Endothelial cell (in vitro differentiated cells): ENCODE results near the gene GIPC2. TPM values are rescaled to one million over a fixed set of nuclear protein-coding genes. Genes with fewer than 3 reads are reported as not detected.

Source experiments
- DNase-seq: peaks from one replicate; pipeline ENCODE4 v3.0.0; 2021; ENCODE audit warnings: low spot score
- H3K27ac Mint-ChIP-seq: one replicate; pipeline ENCODE4 v1.8.0; 2021; ENCODE audit warnings: mixed read lengths, inconsistent platforms; ENCODE audit not compliant: unreplicated experiment
- H3K27me3 Mint-ChIP-seq: one replicate; pipeline ENCODE4 v1.8.0; 2021; ENCODE audit warnings: mild to moderate bottlenecking, moderate library complexity, mixed read lengths, inconsistent platforms; ENCODE audit not compliant: unreplicated experiment
- H3K36me3 Mint-ChIP-seq: one replicate; pipeline ENCODE4 v1.8.0; 2021; ENCODE audit warnings: mild to moderate bottlenecking, low read depth, mixed read lengths, inconsistent platforms; ENCODE audit not compliant: unreplicated experiment
- H3K4me1 Mint-ChIP-seq: one replicate; pipeline ENCODE4 v1.8.0; 2021; ENCODE audit warnings: mild to moderate bottlenecking, mixed read lengths, inconsistent platforms; ENCODE audit not compliant: unreplicated experiment
- H3K4me3 Mint-ChIP-seq: one replicate; pipeline ENCODE4 v1.8.0; 2021; ENCODE audit warnings: mild to moderate bottlenecking, mixed read lengths, inconsistent platforms; ENCODE audit not compliant: unreplicated experiment
- H3K9me3 Mint-ChIP-seq: one replicate; pipeline ENCODE4 v1.8.0; 2021; ENCODE audit warnings: mixed read lengths, inconsistent platforms; ENCODE audit not compliant: unreplicated experiment
- total RNA-seq: library from RNA; stranded (reverse); fragmentation: NEBNext Ultra II Directional; extraction: Animal tissue kit (Norgen Biotek cat#: 25700); gene quantifications from one replicate; pipeline ENCODE4 v1.2.1, GENCODE V29; 2021; ENCODE audit not compliant: unreplicated experiment
- TF ChIP-seq, protein P1 (sequence below): fragments of 200-600 bp; sonication (generic); IDR thresholded peaks from one replicate; pipeline ENCODE4 v1.5.0; 2021; ENCODE audit warnings: antibody characterized with exemption; ENCODE audit not compliant: unreplicated experiment

GIPC2 gene
- total RNA-seq, 1 donor from 2014 or later = 2.9 TPM

DNA sequence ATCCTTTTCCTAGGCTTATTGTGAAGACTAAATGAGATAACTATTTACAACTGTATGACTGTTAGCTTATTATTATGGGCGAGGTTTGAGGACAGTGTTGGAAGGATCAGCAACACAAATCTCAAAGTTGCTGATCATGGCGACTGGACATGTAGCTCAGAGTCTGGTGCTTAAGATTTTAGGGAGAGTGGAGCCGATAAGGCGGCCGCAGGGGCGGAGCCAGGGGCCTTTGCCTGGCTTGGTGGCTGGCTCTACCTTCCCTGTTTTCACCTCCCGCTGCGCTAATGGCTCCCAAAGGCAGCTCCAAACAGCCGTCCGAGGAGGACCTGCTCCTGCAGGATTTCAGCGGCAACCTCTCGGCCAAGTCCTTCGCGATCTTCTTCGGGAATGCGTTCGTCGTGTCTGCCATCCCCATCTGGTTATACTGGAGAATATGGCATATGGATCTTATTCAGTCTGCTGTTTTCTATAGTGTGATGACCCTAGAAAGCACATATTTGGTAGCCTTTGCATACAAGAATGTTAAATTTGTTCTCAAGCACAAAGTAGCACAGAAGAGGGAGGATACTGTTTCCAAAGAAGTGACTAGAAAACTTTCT is 45.5 kb downstream of the GIPC2 start:
- Mint-ChIP-seq H3K27me3 (peaks cover 2% of the 10 kb centered on the region), H3K4me3 (no peak overlapping the region), H3K4me1 (peaks cover 5% of the 10 kb centered on the region), H3K36me3 (no peaks in the 10 kb centered on the region), H3K27ac (no peak overlapping the region), H3K9me3 (no peaks in the 10 kb centered on the region)
- TF ChIP-seq, protein P1, sequence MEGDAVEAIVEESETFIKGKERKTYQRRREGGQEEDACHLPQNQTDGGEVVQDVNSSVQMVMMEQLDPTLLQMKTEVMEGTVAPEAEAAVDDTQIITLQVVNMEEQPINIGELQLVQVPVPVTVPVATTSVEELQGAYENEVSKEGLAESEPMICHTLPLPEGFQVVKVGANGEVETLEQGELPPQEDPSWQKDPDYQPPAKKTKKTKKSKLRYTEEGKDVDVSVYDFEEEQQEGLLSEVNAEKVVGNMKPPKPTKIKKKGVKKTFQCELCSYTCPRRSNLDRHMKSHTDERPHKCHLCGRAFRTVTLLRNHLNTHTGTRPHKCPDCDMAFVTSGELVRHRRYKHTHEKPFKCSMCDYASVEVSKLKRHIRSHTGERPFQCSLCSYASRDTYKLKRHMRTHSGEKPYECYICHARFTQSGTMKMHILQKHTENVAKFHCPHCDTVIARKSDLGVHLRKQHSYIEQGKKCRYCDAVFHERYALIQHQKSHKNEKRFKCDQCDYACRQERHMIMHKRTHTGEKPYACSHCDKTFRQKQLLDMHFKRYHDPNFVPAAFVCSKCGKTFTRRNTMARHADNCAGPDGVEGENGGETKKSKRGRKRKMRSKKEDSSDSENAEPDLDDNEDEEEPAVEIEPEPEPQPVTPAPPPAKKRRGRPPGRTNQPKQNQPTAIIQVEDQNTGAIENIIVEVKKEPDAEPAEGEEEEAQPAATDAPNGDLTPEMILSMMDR = no peak
- DNase-seq = no peak

DNA sequence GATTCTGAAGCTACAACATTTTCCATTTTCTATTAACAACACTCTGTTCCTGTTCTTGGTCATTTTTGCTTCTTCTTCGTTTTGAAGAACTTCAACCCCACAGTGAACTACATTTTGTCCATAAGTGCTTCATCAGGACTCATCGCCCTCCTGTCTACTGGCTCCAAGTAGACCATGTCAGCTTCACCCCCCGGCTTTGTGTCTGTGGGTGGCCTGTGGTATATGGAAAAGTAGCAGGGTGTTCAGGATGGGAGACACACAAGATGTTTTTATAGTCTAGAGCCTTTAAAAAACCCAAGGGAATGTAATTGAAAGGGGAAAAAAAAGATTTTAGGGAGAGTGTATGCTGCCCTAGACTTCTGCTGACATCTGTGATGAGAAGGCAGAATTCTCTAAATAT is 46.1 kb downstream of the GIPC2 start:
- TF ChIP-seq, protein P1 = no peak
- no peaks in the 10 kb centered on the region for H3K9me3 Mint-ChIP-seq
- peaks cover 2% of the 10 kb centered on the region for H3K27me3 Mint-ChIP-seq
- no peak overlapping the region for H3K4me3 Mint-ChIP-seq
- no peak for DNase-seq
- H3K36me3 Mint-ChIP-seq = no peaks in the 10 kb centered on the region
- H3K4me1 Mint-ChIP-seq = peaks cover 6% of the 10 kb centered on the region
- no peak overlapping the region for H3K27ac Mint-ChIP-seq

DNA sequence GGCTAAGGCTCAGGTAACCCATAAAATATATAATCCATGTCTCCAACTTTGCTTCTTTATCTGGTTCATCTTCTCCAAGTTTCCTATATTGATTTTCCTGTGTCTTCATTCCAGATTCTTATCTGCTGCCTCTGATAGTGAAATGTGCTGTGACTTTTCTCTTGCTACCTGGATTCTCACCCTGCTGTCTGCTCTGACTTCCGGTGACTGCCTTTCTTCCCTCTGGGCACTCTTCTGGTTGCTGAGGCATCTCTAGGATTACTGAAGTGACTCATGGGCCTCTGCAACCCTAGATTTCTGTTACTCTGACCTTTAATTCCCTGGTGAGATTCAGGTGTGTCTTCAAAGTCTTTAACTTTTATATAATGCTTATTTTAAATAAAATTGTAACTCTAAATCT is 46.9 kb downstream of the GIPC2 start:
- H3K4me3 Mint-ChIP-seq = no peak overlapping the region
- H3K27me3 Mint-ChIP-seq = peaks cover 2% of the 10 kb centered on the region
- H3K4me1 Mint-ChIP-seq = peaks cover 9% of the 10 kb centered on the region

DNA sequence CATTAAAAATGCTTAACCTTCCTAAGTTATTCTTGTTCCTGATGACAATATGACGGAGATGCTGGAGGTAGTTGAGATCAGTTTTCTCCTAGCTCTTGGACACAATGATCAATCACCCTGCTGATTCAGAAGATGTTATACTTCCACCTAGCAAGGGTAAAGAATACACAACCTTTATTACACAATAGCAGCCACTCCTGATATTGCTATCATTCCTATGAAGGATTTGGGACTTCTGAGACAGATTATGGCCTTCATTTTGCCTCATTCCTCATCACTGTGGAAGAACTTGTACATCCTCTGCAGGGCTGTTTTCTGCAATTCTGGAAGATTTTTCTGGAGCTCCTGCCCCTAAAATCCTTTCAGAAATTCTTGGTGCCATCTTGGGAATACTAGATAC is 47.8 kb downstream of the GIPC2 start:
- no peaks in the 10 kb centered on the region for H3K36me3 Mint-ChIP-seq
- no peak for DNase-seq
- H3K4me3 Mint-ChIP-seq = no peak overlapping the region
- TF ChIP-seq, protein P1 = no peak
- no peaks in the 10 kb centered on the region for H3K9me3 Mint-ChIP-seq
- no peak overlapping the region for H3K27ac Mint-ChIP-seq
- H3K27me3 Mint-ChIP-seq = peaks cover 2% of the 10 kb centered on the region
- peaks cover 9% of the 10 kb centered on the region for H3K4me1 Mint-ChIP-seq

More for the DNA sequence above, 46.9 kb downstream of the GIPC2 start:
- no peak overlapping the region for H3K27ac Mint-ChIP-seq
- TF ChIP-seq, protein P1 = no peak
- no peaks in the 10 kb centered on the region for H3K9me3 Mint-ChIP-seq
- DNase-seq = no peak
- H3K36me3 Mint-ChIP-seq = no peaks in the 10 kb centered on the region

DNA sequence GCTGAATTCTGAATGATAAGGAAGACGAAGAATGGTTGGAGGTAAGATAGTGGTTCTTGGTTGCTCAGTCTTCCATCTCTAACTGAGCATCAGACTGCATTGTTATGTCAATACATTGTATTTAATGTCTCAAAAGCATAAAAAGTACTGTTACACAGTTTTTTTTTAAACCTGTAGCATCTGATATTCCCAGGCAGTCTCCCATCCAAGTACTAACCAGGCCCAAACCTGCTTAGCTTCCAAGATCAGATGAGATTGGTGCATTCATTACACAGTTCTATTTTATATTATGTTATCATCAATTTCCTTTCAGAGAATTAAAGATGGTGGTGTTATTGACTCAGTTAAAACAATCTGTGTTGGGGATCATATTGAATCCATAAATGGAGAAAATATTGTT is 48.9 kb downstream of the GIPC2 start:
- Mint-ChIP-seq H3K36me3 (no peaks in the 10 kb centered on the region), H3K9me3 (no peaks in the 10 kb centered on the region), H3K27ac (no peak overlapping the region), H3K27me3 (peaks cover 2% of the 10 kb centered on the region), H3K4me1 (peaks cover 9% of the 10 kb centered on the region), H3K4me3 (no peak overlapping the region)
- TF ChIP-seq, protein P1 = no peak
- no peak for DNase-seq
